K562 (cell line): ENCODE results near the gene SLC34A3. TPM values are rescaled to one million over a fixed set of nuclear protein-coding genes. Genes with fewer than 3 reads are reported as not detected.

Experiments used
- ARID1B ChIP-seq: fragments of 450-650 bp; IDR thresholded peaks from 2 replicates; pipeline ENCODE4 v1.6.1; 2016; ENCODE audit warnings: antibody characterized with exemption, mild to moderate bottlenecking, inconsistent platforms
- ARID2 ChIP-seq: fragments of 450-650 bp; IDR thresholded peaks from 2 replicates; pipeline ENCODE4 v1.6.1; 2017; ENCODE audit warnings: antibody characterized with exemption, mild to moderate bottlenecking
- ATF2 ChIP-seq: sonication (generic); formaldehyde crosslinking; IDR thresholded peaks from 2 replicates; pipeline ENCODE4 v1.8.1; 2022; ENCODE audit warnings: missing genetic modification reagents
- MBD2 ChIP-seq: sonication (generic); IDR thresholded peaks from 2 replicates; pipeline ENCODE4 v1.6.1; 2016; ENCODE audit warnings: low read depth, borderline replicate concordance
- POLR2AphosphoS5 ChIP-seq: IDR thresholded peaks from 2 replicates; pipeline ENCODE4 v1.6.1; 2011; ENCODE audit warnings: mild to moderate bottlenecking, low read depth, low read length, moderate library complexity; ENCODE audit not compliant: control insufficient read depth, insufficient read depth
- PPARD ChIP-seq: fragments of 250-450 bp; sonication (Bioruptor Pico); IDR thresholded peaks from 2 replicates; pipeline ENCODE4 v1.8.0; 2022; ENCODE audit warnings: inconsistent platforms, mild to moderate bottlenecking, moderate library complexity
- PRMT5 ChIP-seq: sonication (generic); formaldehyde crosslinking; IDR thresholded peaks from 2 replicates; pipeline ENCODE4 v1.5.0; 2020; ENCODE audit warnings: missing genetic modification reagents
- PURB ChIP-seq: sonication (generic); formaldehyde crosslinking; IDR thresholded peaks from 2 replicates; pipeline ENCODE4 v1.9.0; 2021; ENCODE audit warnings: low read depth, mild to moderate bottlenecking, missing genetic modification reagents
- RBBP5 ChIP-seq: fragments of 200-600 bp; sonication (generic); IDR thresholded peaks from 2 replicates; pipeline ENCODE4 v1.6.1; 2012; ENCODE audit warnings: borderline replicate concordance, mild to moderate bottlenecking, low read length, control low read depth, inconsistent platforms; ENCODE audit not compliant: insufficient read depth, poor library complexity, severe bottlenecking
- RBM15 ChIP-seq: fragments of 200-400 bp; formaldehyde crosslinking; IDR thresholded peaks from 2 replicates; pipeline ENCODE4 v1.6.1; 2018; ENCODE audit warnings: mild to moderate bottlenecking, low read length, moderate library complexity; ENCODE audit not compliant: insufficient read depth
- RHOXF2B ChIP-seq: fragments of 250-450 bp; sonication (Bioruptor Pico); conservative IDR thresholded peaks from 2 replicates; pipeline ENCODE4 v1.5.1; 2021
- SIN3A ChIP-seq, 2 experiments: fragments of 150-350 bp in 1 of 2; IDR thresholded peaks; 2 replicates each; pipeline ENCODE4 v1.6.1; 2011 to 2016; ENCODE audit warnings: borderline replicate concordance in 2 of 2, low read depth in 2 of 2, low read length in 2 of 2, mild to moderate bottlenecking in 2 of 2, moderate library complexity in 2 of 2; ENCODE audit not compliant: control insufficient read depth in 1 of 2
- SIX5 ChIP-seq, 2 experiments: IDR thresholded peaks; 2 replicates each; pipeline ENCODE4 v1.6.1; 2011; ENCODE audit warnings: low read length in 2 of 2, borderline replicate concordance in 1 of 2, low read depth in 1 of 2, mild to moderate bottlenecking in 1 of 2, moderate library complexity in 1 of 2; ENCODE audit not compliant: insufficient read depth in 1 of 2
- SMARCA4 ChIP-seq: fragments of 450-650 bp; IDR thresholded peaks from 2 replicates; pipeline ENCODE4 v1.6.1; 2016
- SNRNP70 ChIP-seq: fragments of 200-400 bp; formaldehyde crosslinking; optimal IDR thresholded peaks from 2 replicates; pipeline ENCODE3; 2017; ENCODE audit warnings: low read depth, low read length
- TAF1 ChIP-seq: IDR thresholded peaks from 2 replicates; pipeline ENCODE4 v1.6.1; 2011; ENCODE audit warnings: mild to moderate bottlenecking, low read length, moderate library complexity; ENCODE audit not compliant: insufficient read depth, control insufficient read depth, severe bottlenecking; ENCODE audit errors: extremely low read depth
- TCF3 ChIP-seq: sonication (generic); formaldehyde crosslinking; IDR thresholded peaks from 2 replicates; pipeline ENCODE4 v1.4.0; 2020; ENCODE audit warnings: mild to moderate bottlenecking, missing genetic modification reagents
- TCF7L2 ChIP-seq: fragments of 150-350 bp; IDR thresholded peaks from 2 replicates; pipeline ENCODE4 v1.6.1; 2016; ENCODE audit warnings: low read depth, mild to moderate bottlenecking, low read length, moderate library complexity
- U2AF1 ChIP-seq: fragments of 200-400 bp; formaldehyde crosslinking; optimal IDR thresholded peaks from 2 replicates; pipeline ENCODE3; 2017; ENCODE audit warnings: mild to moderate bottlenecking, low read depth, low read length, moderate library complexity
- ZNF124 ChIP-seq: sonication (generic); formaldehyde crosslinking; IDR thresholded peaks from 2 replicates; pipeline ENCODE4 v1.8.1; 2022; ENCODE audit warnings: missing genetic modification reagents
- ZNF232 ChIP-seq: sonication (generic); formaldehyde crosslinking; IDR thresholded peaks from 2 replicates; pipeline ENCODE4 v1.8.0; 2022; ENCODE audit warnings: mild to moderate bottlenecking, missing genetic modification reagents
- ZNF277 ChIP-seq: fragments of 250-450 bp; sonication (Bioruptor Pico); IDR thresholded peaks from 2 replicates; pipeline ENCODE4 v1.8.0; 2022; ENCODE audit warnings: inconsistent platforms, mild to moderate bottlenecking, moderate library complexity, borderline replicate concordance
- ZNF316 ChIP-seq: fragments of 450-650 bp; IDR thresholded peaks from 2 replicates; pipeline ENCODE4 v1.6.1; 2016
- polyA plus RNA-seq, 8 experiments: library from polyadenylated mRNA; depleted of rRNA in 4 of 8; stranded (reverse) in 5 of 8; unstranded in 3 of 8; fragments of >200 nt; fragmentation: Nextera tagmentation in 2 of 8; fragmentation: Illumina TruSeq in 1 of 8; extraction: Ambion mirVana in 2 of 8; extraction: Trizol in 1 of 8; gene quantifications; 2 replicates each; pipeline versions ENCODE4 v1.2.1 to v1.2.3, GENCODE V29; 2011 to 2014; ENCODE audit warnings: inconsistent platforms in 1 of 8, missing spikeins in 1 of 8
- total RNA-seq, 7 experiments: library from RNA; depleted of rRNA in 6 of 7; stranded (reverse); fragments of >200 nt in 6 of 7; fragmentation: Illumina TruSeq in 2 of 7; extraction: Trizol in 2 of 7; gene quantifications; 2 replicates each; pipeline versions ENCODE4 v1.2.1 to v1.2.3, GENCODE V29; 2011 to 2021; ENCODE audit warnings: low replicate concordance in 1 of 7
- TF ChIP-seq, protein P1 (sequence below), 2 experiments: fragments of 200-800 bp in 1 of 2; sonication (Bioruptor generic) in 1 of 2; sonication (generic) in 1 of 2; formaldehyde crosslinking in 1 of 2; IDR thresholded peaks in 1 of 2; conservative IDR thresholded peaks in 1 of 2; 2 replicates each; pipeline versions ENCODE4 v1.5.0 to v1.6.1; 2016 to 2020; ENCODE audit warnings: missing compliant biosample characterization in 1 of 2, missing genetic modification characterization in 1 of 2, missing genetic modification reagents in 1 of 2

The SLC34A3 gene
- total and polyA plus RNA-seq, 9 of the 15 experiments (the other 6 are each of a cell fraction or from before 2014, with no cell fraction given), result not detected

GRCh38 chr9:137200311-137201204 lies 30.1 kb upstream of the SLC34A3 start, which contains the start of gene TPRN (continued):
- TF ChIP-seq, protein P1, sequence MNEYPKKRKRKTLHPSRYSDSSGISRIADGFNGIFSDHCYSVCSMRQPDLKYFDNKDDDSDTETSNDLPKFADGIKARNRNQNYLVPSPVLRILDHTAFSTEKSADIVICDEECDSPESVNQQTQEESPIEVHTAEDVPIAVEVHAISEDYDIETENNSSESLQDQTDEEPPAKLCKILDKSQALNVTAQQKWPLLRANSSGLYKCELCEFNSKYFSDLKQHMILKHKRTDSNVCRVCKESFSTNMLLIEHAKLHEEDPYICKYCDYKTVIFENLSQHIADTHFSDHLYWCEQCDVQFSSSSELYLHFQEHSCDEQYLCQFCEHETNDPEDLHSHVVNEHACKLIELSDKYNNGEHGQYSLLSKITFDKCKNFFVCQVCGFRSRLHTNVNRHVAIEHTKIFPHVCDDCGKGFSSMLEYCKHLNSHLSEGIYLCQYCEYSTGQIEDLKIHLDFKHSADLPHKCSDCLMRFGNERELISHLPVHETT (CRISPR knock-in tag; conservative IDR thresholded peaks at IDR 0.05 in 1 of 2, IDR thresholded peaks at IDR 0.05 in 1 of 2), result peak in 1 of 2 experiments; percentile 91; a peak in 2 of 4 replicates
- TF ChIP-seq RBM15 (no peak), ARID1B (no peak), RHOXF2B (CRISPR knock-in tag) (no peak), PURB (CRISPR knock-in tag) (no peak), SIX5 (IDR thresholded peaks at IDR 0.05; ENCODE audit: borderline replicate concordance in 1 of 2, insufficient read depth in 1 of 2, low read depth in 1 of 2, low read length in 2 of 2) (no peak), TAF1 (peak; percentile 96), ZNF316 (no peak), RBBP5 (peak; percentile 72), POLR2AphosphoS5 (peak; percentile 67; the same call in 1 of the 2 replicates), ARID2 (no peak), ZNF277 (CRISPR knock-in tag) (no peak), ZNF232 (CRISPR knock-in tag) (no peak), PRMT5 (CRISPR knock-in tag) (no peak), SIN3A (IDR thresholded peaks at IDR 0.05; ENCODE audit: borderline replicate concordance in 2 of 2, control insufficient read depth in 1 of 2, low read depth in 2 of 2, low read length in 2 of 2) (peak in 1 of 2 experiments; percentile 84; a peak in 1 of 4 replicates), SMARCA4 (peak; percentile 22; the same call in 1 of the 2 replicates), TCF3 (CRISPR knock-in tag) (no peak), SNRNP70 (no peak), ZNF124 (CRISPR knock-in tag) (no peak), U2AF1 (peak; percentile 15), PPARD (no peak), MBD2 (peak; percentile 96), TCF7L2 (no peak), ATF2 (CRISPR knock-in tag) (no peak)
